ENCODE results near the gene CYP24A1. TPM values are rescaled to one million over a fixed set of nuclear protein-coding genes. Genes with fewer than 3 reads are reported as not detected.

CYP24A1 gene
- total and polyA plus RNA-seq, 2 of the 13 experiments (the other 11 are each of a cell fraction or from before 2014, with no cell fraction given): 9.4 to 32.7 TPM

GRCh38 chr20:54107181-54107580, 66.6 kb downstream of the CYP24A1 start:
- Histone ChIP-seq H3K79me2 (ENCODE audit: insufficient read depth, low read length) (no peaks in the 10 kb centered on the region), H3K36me3 (replicated peaks in 1 of 2; ENCODE audit: control insufficient read depth in 1 of 2, insufficient read depth in 2 of 2, low read length in 2 of 2) (no peaks in the 10 kb centered on the region), H3K9me3 (ENCODE audit: low read length) (0 out of 2 replicates have a peak, but pooled peaks cover 4% of the 10 kb centered on the region), H2AFZ (ENCODE audit: low read length) (no peak overlapping the region), H3K4me3 (replicated peaks in 1 of 3; ENCODE audit: insufficient read depth in 1 of 3, low read depth in 2 of 3, low read length in 3 of 3) (peak overlapping the region in 2 of 3 experiments; percentile 15 to 41; a peak in 2 of 6 replicates), H3K4me2 (ENCODE audit: low read depth, low read length) (peak overlapping the region; percentile 73), H3K27me3 (ENCODE audit: control insufficient read depth in 1 of 2, insufficient read depth in 2 of 2, low read length in 2 of 2) (no peaks in the 10 kb centered on the region), H3K27ac (ENCODE audit: extremely low read length, insufficient read depth, low read length) (peak overlapping the region; percentile 91), H3K9ac (ENCODE audit: insufficient read depth, low read depth, low read length) (peak overlapping the region; percentile 74), H4K20me1 (ENCODE audit: insufficient read depth, low read length) (no peaks in the 10 kb centered on the region), H3K4me1 (ENCODE audit: insufficient read depth, low read length) (peaks cover 99% of the 10 kb centered on the region)
- DNase-seq (ENCODE audit: low spot score) (no peak), ATAC-seq (no peak), FAIRE-seq (no peak)
- in situ Hi-C loops (cut with HindIII; ENCODE audit: extremely low pct_ligation_motif_present, low pct_unique_long_range_greater_than_20kb) (no loop called here), intact Hi-C loops (cut with micrococcal nuclease; ENCODE audit: unreplicated experiment) (loop anchor here (10.0 kb wide), 1 partner anchor 532 kb away; no protein-coding TSS in a partner anchor)
- 16% methylated on average over 2 of the region's 2 CpGs for WGBS (ENCODE audit: low lambda C conversion rate)
- BruUV-seq (replicated peaks): TSS peak; percentile 82
- POLR2A ChIA-PET: interaction anchor here (0.7 to 11.5 kb wide), 20 partner anchors 9 to 513 kb away, joined by 3 to 287 read pairs (median 4); partner anchors contain the start of genes CYP24A1, PFDN4 and ZNF217
- CTCF ChIA-PET (ENCODE audit: low intra/inter-chr PET ratio, low total read pairs): interaction anchor here (0.9 to 1.6 kb wide), 3 partner anchors 11 to 88 kb away, joined by 3 read pairs; no protein-coding TSS in a partner anchor
- TF ChIP-seq TRIM24 (CRISPR knock-in tag; IDR thresholded peaks at IDR 0.05): no peak
- TF ChIP-seq ARID3A (IDR thresholded peaks at IDR 0.05; ENCODE audit: low read depth, low read length): no peak
- 0 out of 2 replicates have a peak, but pooled peaks have one; percentile 24 for TF ChIP-seq ZBTB44 (CRISPR knock-in tag; IDR thresholded peaks at IDR 0.05)
- TF ChIP-seq HDAC6 (IDR thresholded peaks at IDR 0.05; ENCODE audit: low read depth, low read length): no peak; the same call in 1 of the 2 replicates
- 0 out of 2 replicates have a peak, but pooled peaks have one; percentile 9 for TF ChIP-seq ZNF224 (CRISPR knock-in tag; IDR thresholded peaks at IDR 0.05)
- TF ChIP-seq, protein P1, sequence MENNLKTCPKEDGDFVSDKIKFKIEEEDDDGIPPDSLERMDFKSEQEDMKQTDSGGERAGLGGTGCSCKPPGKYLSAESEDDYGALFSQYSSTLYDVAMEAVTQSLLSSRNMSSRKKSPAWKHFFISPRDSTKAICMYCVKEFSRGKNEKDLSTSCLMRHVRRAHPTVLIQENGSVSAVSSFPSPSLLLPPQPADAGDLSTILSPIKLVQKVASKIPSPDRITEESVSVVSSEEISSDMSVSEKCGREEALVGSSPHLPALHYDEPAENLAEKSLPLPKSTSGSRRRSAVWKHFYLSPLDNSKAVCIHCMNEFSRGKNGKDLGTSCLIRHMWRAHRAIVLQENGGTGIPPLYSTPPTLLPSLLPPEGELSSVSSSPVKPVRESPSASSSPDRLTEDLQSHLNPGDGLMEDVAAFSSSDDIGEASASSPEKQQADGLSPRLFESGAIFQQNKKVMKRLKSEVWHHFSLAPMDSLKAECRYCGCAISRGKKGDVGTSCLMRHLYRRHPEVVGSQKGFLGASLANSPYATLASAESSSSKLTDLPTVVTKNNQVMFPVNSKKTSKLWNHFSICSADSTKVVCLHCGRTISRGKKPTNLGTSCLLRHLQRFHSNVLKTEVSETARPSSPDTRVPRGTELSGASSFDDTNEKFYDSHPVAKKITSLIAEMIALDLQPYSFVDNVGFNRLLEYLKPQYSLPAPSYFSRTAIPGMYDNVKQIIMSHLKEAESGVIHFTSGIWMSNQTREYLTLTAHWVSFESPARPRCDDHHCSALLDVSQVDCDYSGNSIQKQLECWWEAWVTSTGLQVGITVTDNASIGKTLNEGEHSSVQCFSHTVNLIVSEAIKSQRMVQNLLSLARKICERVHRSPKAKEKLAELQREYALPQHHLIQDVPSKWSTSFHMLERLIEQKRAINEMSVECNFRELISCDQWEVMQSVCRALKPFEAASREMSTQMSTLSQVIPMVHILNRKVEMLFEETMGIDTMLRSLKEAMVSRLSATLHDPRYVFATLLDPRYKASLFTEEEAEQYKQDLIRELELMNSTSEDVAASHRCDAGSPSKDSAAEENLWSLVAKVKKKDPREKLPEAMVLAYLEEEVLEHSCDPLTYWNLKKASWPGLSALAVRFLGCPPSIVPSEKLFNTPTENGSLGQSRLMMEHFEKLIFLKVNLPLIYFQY (CRISPR knock-in tag; IDR thresholded peaks at IDR 0.05; ENCODE audit: borderline replicate concordance): 0 out of 2 replicates have a peak, but pooled peaks have one; percentile 3
- TF ChIP-seq SAP130 (CRISPR knock-in tag; IDR thresholded peaks at IDR 0.05; ENCODE audit: low read depth): no peak
- no peak for TF ChIP-seq ZBTB34 (CRISPR knock-in tag; IDR thresholded peaks at IDR 0.05)
- peak; percentile 73 for TF ChIP-seq ZC3H4 (CRISPR knock-in tag; IDR thresholded peaks at IDR 0.05; ENCODE audit: borderline replicate concordance)
- 0 out of 2 replicates have a peak, but pooled peaks have one; percentile 52 for TF ChIP-seq ZNF703 (CRISPR knock-in tag; IDR thresholded peaks at IDR 0.05; ENCODE audit: borderline replicate concordance)
